Large intestine (tissue), 3 donors: ENCODE measurements around the gene INTS11. TPM values are rescaled to one million over a fixed set of nuclear protein-coding genes. Genes with fewer than 3 reads are reported as not detected.

Experiments
- DNase-seq, 2 donors: peaks; one replicate each; pipeline versions ENCODE4 v3.0.0 to v3.0.0-alpha.2; 2013
- H3K27ac ChIP-seq: one replicate; pipeline ENCODE4 v1.5.1; 2013; ENCODE audit warnings: low read length
- H3K27me3 ChIP-seq: 2 replicates; pipeline ENCODE4 v1.6.1; 2013; ENCODE audit warnings: low read length; ENCODE audit not compliant: control insufficient read depth, insufficient read depth
- H3K36me3 ChIP-seq: 2 replicates; pipeline ENCODE4 v1.6.1; 2013; ENCODE audit warnings: low read length; ENCODE audit not compliant: control insufficient read depth, insufficient read depth
- H3K4me1 ChIP-seq: one replicate; pipeline ENCODE4 v1.6.1; 2013; ENCODE audit warnings: low read length; ENCODE audit not compliant: control insufficient read depth, insufficient read depth
- H3K4me3 ChIP-seq: one replicate; pipeline ENCODE4 v1.5.1; 2013; ENCODE audit warnings: low read length
- H3K9me3 ChIP-seq: one replicate; pipeline ENCODE4 v1.6.1; 2013; ENCODE audit warnings: mild to moderate bottlenecking, low read depth, low read length, moderate library complexity; ENCODE audit not compliant: control insufficient read depth
- WGBS: methylation state at CpG from one replicate; pipeline ENCODE4 v1.1.5; 2013; ENCODE audit warnings: low lambda C conversion rate; ENCODE audit not compliant: insufficient coverage; 5-methylcytosine and 5-hydroxymethylcytosine counted together
- polyA plus RNA-seq: library from polyadenylated mRNA; unstranded; fragments of 120-200 nt; gene quantifications from one replicate; pipeline ENCODE4 v1.2.1, GENCODE V29; 2013

Gene INTS11
- polyA plus RNA-seq, 1 donor: 147 TPM

GRCh38 chr1:1307261-1307922 lies 17.1 kb downstream of the INTS11 start:
- peaks cover 25% of the 10 kb centered on the region for H3K36me3 ChIP-seq
- H3K27me3 ChIP-seq: no peaks in the 10 kb centered on the region
- H3K4me3 ChIP-seq: peak overlapping the region; percentile 73
- H3K4me1 ChIP-seq: peaks cover 42% of the 10 kb centered on the region
- WGBS: no CpG with 5 or more reads among the region's 83 CpGs
- peak overlapping the region; percentile 56 for H3K27ac ChIP-seq
- no peak for DNase-seq
- peaks cover 4% of the 10 kb centered on the region for H3K9me3 ChIP-seq

DNA sequence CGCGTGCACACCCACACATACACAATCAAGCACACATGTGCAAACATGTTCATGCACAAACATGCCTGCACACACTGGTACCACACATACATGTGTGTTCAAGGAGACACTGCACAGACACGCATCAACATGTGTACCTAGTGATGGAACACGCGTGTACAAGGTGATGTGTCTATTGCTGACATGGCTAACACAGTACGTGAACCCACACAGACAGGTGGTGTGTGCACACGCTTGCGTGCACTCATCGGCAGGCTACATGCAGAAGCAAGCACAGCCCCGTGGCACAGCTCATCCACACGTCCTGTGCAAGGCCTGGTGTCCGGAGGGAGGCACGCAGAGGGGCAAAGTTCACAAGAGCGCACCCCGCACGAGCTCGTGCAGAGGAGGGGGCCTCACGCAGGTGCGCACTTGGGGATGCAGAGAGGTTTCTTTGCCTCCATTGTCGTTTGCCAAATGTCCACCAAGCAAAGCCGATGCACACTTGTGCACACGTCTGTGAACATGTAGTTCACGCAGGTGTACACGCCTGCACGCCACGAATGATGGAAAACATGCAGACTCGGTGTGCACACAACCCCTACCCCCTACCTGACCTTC lies 17.7 kb downstream of the INTS11 start:
- no peaks in the 10 kb centered on the region for H3K27me3 ChIP-seq
- H3K9me3 ChIP-seq: peaks cover 4% of the 10 kb centered on the region
- peak overlapping the region; percentile 56 for H3K27ac ChIP-seq
- H3K4me1 ChIP-seq: peaks cover 42% of the 10 kb centered on the region
- H3K36me3 ChIP-seq: peaks cover 19% of the 10 kb centered on the region
- peak overlapping the region; percentile 73 for H3K4me3 ChIP-seq
- peak; percentile 55 to 71 for DNase-seq
- no CpG with 5 or more reads among the region's 27 CpGs for WGBS

DNA sequence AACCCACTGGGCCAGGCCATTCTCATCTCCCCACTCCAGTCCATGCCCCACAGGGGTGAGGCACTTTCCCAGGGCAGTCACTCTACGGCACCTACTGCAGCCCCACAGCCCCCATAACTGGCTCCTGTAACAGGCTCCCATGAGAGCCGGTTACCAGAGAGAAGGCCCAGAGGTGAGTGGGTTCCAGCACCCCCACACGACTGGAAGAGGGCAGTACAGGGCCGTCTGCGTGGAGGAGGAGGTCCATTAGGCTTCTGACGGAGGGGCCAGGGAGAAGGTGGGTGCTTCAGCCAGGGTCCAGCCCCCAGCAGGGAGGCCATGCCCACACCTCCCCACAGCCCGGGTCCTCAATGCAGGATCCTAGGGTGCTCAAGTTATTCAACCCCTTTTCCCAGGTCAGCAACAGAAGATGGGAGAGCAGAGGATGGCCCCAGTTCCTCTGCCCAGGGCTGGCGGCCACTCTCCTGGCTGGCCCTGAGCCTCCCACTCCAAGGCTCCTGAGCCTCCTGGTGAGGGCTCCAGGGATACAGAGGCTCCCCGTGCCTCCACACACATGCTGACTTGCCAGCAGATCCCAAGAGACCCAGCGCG lies 18.3 kb downstream of the INTS11 start:
- no peaks in the 10 kb centered on the region for H3K27me3 ChIP-seq
- DNase-seq: no peak
- peaks cover 13% of the 10 kb centered on the region for H3K36me3 ChIP-seq
- no CpG with 5 or more reads among the region's 11 CpGs for WGBS
- peaks cover 42% of the 10 kb centered on the region for H3K4me1 ChIP-seq
- H3K27ac ChIP-seq: peak overlapping the region; percentile 90
- peaks cover 4% of the 10 kb centered on the region for H3K9me3 ChIP-seq
- peak overlapping the region; percentile 73 for H3K4me3 ChIP-seq

DNA sequence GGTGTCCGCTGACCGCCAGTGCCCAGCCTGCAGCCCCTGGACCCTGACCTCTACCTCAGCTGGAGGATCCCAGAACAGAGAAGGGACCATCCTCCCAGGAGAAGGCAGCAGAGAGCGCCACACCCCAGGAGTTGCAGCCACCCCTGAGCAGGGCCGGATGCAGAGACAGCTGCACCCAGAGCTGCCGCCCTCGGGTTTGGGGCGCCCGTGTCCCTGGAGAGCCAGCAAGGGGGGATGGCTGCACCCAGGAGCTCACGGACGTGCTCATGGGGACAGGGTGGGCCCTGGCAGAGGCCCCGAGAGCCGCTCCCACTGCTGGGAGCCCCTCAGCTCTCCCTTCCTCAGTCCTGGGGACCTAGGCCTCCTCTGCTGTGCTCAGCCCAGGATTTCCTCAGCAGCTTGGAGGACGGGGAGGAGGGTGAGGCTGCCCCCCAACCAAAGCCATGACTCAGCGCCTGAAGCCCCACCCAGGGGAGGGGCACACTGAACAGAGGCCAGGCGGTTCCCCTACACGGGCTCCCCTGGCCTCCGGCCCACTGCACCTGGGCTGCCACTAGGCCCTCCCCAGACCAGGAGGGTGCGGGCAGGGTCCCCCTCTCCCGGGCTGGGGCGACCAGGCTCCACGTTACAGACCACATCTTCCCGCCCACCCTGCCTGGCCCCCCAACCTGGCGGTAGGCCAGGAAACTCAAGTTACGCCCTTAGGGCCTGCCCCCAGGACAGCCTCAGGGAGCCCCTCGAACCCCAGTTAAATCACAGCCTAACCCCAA lies 19.0 kb downstream of the INTS11 start:
- H3K36me3 ChIP-seq: peaks cover 6% of the 10 kb centered on the region
- H3K4me3 ChIP-seq: peak overlapping the region; percentile 73
- peaks cover 42% of the 10 kb centered on the region for H3K4me1 ChIP-seq
- WGBS: no CpG with 5 or more reads among the region's 25 CpGs
- H3K27ac ChIP-seq: peak overlapping the region; percentile 90
- H3K9me3 ChIP-seq: peaks cover 4% of the 10 kb centered on the region
- H3K27me3 ChIP-seq: no peaks in the 10 kb centered on the region
- peak; percentile 87 to 91 for DNase-seq

DNA sequence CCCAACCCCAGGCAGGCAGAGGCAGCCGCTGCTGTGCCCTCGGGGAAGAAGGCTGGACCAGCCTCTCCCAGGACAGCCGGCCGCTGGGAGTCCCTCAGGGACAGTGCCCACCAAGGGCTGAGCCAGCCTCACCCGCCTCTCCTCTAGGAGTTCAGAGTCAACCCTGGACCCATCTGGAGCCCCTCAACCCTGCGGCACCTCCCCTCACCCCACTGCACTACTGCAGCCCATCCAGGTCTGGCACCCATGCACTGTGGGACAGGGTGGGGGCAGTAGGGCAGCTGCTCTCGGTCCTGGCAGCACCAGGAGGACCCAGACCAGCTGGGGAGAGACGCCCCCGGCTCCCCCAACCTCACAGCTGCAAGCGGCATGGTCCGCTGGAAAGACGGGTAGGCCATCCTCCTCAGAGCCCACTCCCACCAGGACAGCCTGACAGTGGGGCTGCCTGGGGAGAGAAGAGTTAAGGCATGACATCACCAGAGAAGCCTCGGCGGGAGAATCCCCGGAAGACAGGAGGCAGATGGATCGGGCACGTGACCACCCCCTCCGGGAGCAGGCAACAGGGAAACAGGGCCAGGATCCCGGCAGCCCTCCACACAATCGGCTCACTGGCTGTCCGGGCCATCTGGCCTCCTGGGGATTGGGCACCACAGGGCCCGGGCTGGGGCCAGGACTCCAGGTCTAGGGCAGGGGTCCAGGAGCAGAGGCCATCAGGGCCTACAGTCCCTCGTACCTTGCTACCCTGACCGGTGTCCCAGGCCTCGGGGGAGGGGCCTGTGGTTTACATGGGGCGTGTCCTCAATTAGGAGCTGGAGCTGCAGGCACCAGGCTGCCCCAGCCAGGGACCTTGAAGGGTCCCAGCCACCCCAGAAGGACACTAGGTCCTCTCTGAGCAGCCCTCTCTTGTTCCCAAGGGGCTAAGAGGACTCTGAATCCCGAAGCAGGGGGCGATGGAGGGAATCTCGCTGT lies 19.8 kb downstream of the INTS11 start:
- DNase-seq: peak; percentile 78 to 89
- Histone ChIP-seq H3K27ac (peak overlapping the region; percentile 90), H3K27me3 (no peaks in the 10 kb centered on the region), H3K36me3 (peaks cover 2% of the 10 kb centered on the region), H3K9me3 (peaks cover 3% of the 10 kb centered on the region), H3K4me1 (peaks cover 34% of the 10 kb centered on the region), H3K4me3 (peak overlapping the region; percentile 41)
- WGBS: no CpG with 5 or more reads among the region's 29 CpGs

GRCh38 chr1:1303736-1304135 lies 20.7 kb downstream of the INTS11 start:
- H3K4me1 ChIP-seq: peaks cover 34% of the 10 kb centered on the region
- no peaks in the 10 kb centered on the region for H3K9me3 ChIP-seq
- H3K27ac ChIP-seq: no peak overlapping the region
- H3K4me3 ChIP-seq: no peak overlapping the region
- no peaks in the 10 kb centered on the region for H3K27me3 ChIP-seq
- WGBS: no CpG with 5 or more reads among the region's 13 CpGs
- H3K36me3 ChIP-seq: peaks cover 5% of the 10 kb centered on the region
- DNase-seq: no peak

DNA sequence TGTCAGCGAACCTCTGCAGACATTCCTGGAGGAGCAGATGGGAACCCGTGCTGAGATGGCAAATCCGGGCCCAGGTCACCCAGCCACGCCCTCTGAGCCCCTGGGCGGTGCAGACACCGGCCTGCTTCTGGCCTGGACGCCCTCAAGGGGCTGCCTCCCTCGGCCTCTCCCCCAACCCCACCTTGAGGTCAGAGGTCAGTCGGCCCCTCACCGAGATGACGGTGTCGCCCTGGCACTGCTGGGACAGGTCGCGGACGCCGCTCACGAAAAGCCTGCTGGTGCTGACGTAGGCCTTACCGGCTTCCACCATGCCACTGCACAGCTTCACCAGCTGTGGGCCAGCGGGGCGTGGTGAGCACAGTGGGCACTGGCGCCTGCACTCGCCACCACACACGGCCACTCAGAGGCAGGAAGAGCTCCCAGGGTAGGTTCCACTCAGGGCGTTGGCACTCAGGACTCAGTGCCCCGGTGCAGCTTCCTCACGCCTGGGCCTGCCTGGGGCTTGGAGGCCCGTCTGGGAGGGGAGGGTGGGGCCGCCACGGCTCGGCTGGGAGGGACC lies 21.4 kb downstream of the INTS11 start:
- H3K27me3 ChIP-seq: no peaks in the 10 kb centered on the region
- no peaks in the 10 kb centered on the region for H3K9me3 ChIP-seq
- no CpG with 5 or more reads among the region's 31 CpGs for WGBS
- no peak overlapping the region for H3K4me3 ChIP-seq
- H3K27ac ChIP-seq: no peak overlapping the region
- H3K36me3 ChIP-seq: peaks cover 6% of the 10 kb centered on the region
- peaks cover 34% of the 10 kb centered on the region for H3K4me1 ChIP-seq
- no peak for DNase-seq

DNA sequence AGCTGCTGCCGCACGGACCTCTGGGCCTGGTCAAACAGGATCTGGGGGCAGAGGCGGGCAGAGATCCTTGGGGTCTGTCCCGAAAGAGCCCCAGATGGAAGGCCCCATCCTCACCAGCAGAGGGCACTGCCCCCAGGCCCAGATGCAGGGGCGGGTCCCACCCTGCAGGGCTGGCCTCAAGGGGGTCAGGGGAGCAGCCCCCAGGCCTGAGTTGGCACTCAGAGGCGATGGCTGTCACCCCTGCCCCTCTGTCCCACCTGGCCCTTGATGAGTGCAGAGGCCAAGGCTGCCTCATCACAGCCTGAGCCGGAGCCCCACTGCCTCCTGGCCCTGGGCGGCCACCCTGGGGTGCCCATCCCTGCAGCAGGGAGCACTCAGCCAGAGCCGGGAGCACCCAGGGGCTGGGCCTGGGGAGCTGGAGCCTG lies 22.4 kb downstream of the INTS11 start:
- H3K9me3 ChIP-seq: no peaks in the 10 kb centered on the region
- peaks cover 34% of the 10 kb centered on the region for H3K4me1 ChIP-seq
- H3K36me3 ChIP-seq: peaks cover 11% of the 10 kb centered on the region
- DNase-seq: no peak
- no peak overlapping the region for H3K27ac ChIP-seq
- H3K4me3 ChIP-seq: no peak overlapping the region
- H3K27me3 ChIP-seq: no peaks in the 10 kb centered on the region
- no CpG with 5 or more reads among the region's 9 CpGs for WGBS

DNA sequence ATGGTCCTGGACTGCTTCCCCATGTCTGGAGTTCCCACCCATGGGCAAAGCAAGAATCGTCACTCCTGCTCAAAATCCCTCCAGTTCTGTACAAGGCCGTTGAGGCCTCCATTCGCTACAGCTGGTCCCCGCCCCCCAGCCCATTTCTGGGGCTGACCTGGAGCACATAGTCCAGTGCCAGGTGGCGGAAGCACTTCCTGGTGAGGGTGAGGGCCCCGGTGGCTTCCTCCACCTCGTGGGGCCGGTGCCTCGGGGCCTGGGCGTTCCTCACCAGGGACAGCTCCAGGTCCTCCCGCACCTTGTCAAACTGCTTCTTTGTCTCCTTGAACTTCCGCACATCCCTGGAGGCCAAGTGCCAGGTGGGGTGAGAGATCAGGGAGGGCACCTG lies 24.1 kb downstream of the INTS11 start:
- Histone ChIP-seq H3K27ac (no peak overlapping the region), H3K4me3 (no peak overlapping the region), H3K9me3 (peaks cover 6% of the 10 kb centered on the region), H3K4me1 (peaks cover 20% of the 10 kb centered on the region), H3K27me3 (no peaks in the 10 kb centered on the region), H3K36me3 (peaks cover 25% of the 10 kb centered on the region)
- DNase-seq: no peak
- WGBS: no CpG with 5 or more reads among the region's 12 CpGs
